HG02571 (cell line): ENCODE measurements around the gene ZNRF1.
"Not testable (repeated sequence)": the region's sequence is repeated elsewhere in the genome, so short reads cannot be mapped to it uniquely, and the experiment has no call there.

Experiments
- ATAC-seq: cut with Tn5 transposase; IDR thresholded peaks from one replicate; pipeline ENCODE4 v1.9.1; 2021; ENCODE audit warnings: mild to moderate bottlenecking, moderate library complexity; ENCODE audit not compliant: unreplicated experiment

ZNRF1 gene

DNA sequence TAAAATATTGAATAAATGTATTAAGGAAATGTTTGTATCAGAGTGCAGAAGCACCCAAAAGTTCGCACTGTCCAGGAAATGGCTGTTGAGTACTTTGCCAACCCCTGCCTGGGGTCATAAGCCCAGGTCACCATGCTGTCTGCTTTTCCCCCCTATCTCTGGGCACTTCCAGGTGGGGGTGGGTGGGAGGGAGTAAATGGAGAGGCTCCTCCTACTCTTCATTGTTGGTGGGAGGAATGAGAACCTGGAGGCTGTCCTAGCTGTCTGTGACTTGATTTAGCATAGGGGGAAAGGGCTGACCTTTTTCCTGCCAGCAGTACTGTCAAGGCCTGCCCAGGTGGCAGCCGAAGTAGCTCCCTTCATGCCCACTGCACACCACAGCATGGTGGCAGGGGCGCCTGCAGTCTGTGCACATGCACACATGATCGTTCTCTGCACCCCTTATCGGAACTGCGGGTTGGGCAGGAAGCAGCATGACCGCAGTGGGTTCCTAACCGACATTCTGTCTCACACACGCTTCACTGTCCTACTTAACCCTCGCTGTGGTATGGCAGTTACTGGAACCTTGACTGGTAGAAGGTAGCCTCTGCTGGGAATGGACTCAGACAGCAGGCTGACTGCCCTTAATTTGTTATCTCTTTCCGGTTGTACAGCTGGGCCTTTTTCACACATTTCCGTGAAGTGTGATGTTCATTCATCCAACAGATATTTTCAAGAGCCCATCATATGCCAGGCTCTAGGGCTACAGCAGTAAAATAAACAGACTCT, 76.3 kb downstream of the ZNRF1 start:
- ATAC-seq = peak; percentile 87

DNA sequence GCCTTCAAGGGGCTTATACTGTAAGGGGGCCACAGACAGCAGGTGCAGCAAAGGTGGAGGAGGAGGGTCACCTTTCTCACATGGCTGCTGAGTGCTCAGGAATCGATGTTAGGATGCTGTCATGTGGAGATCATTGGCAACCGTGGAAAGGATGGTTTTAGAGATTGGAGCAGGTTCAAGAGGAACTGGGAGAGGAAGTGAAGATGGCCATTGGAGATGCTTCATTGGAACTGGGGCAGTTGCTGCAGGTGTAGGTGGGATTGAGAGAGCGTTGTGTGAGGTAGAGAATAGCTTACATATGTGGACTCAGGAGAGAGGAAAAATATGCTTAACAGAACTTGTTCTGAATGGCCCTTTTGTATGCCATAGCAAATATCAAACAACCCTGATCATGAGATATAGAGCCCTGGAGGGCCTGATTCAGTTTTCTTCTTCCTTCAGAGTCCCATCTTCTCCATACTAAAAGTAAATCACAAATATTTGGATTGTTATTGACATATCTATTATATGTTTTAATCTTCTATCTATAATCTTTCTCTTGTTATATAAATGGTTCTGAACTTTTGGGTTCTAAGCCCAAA, 77.0 kb downstream of the ZNRF1 start:
- ATAC-seq = no peak

DNA sequence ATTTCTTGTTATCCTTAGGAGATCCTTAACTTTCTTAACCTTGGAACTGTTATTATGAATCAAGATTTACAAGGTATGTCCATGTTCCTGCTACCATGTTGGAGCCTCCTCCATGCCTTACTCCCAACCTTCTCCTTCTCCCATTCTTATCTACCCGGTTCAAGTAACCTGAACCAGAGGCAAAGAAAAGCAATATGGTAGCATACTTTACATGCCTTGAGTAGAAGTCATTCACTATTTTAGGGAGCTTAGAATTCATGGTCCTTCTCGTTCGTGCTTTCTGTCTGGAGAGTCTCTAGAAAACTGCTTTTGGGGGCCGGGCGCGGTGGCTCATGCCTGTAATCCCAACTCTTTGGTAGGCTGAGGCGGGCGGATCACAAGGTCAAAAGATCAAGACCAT, 80.1 kb downstream of the ZNRF1 start:
- ATAC-seq = no peak

GRCh38 chr16:75079346-75079926, 80.6 kb downstream of the ZNRF1 start:
- no peak for ATAC-seq

DNA sequence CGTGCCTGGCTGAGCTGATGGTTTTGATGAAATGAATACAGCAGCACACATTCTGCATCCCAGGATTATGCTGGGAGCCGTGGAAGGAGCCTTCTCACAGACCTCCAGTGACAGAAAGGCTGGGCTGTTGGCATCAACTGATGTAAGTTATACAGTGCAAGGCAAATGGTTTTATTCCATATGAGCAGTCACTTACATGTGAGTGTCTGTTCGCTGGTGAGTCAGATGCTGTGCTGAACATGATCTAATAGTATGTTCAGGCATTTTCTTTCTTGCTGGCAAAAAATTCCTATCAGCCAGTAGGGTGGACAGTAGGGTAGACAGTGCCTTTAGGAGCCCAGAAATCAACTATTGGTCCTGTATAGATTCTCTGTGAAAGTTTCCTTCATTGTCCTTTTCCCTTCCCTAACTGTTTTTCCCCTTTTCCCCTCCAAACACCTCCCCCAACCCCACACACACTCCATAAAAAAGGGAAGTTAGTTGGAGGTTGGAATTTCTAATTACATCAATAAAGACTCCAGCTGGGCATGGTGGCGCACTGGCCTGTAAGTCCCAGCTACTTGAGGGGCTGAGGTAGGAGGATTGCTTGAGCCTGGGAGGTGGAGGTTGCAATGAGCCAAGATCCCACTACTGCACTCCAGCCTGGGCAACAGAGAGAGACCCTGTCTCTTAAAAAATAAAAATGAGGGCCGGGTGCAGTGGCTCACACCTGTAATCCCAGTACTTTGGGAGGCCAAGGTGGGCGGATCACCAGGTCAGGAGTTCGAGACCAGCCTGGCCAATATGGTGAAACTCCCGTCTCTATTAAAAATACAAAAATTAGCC, 81.6 kb downstream of the ZNRF1 start:
- ATAC-seq = no peak

GRCh38 chr16:75081179-75081859, 82.5 kb downstream of the ZNRF1 start:
- ATAC-seq = no peak

- ATAC-seq = no peak
These were observed 85.0 kb downstream of the ZNRF1 start for GRCh38 chr16:75083813-75084212.

- ATAC-seq = no peak
These were observed 86.7 kb downstream of the ZNRF1 start for GRCh38 chr16:75085556-75085955.

GRCh38 chr16:75086281-75086680, 87.5 kb downstream of the ZNRF1 start:
- ATAC-seq = no peak

- no peak for ATAC-seq
These were observed 88.0 kb downstream of the ZNRF1 start for GRCh38 chr16:75086688-75087374.

GRCh38 chr16:75087375-75087979, 88.7 kb downstream of the ZNRF1 start:
- no peak for ATAC-seq

DNA sequence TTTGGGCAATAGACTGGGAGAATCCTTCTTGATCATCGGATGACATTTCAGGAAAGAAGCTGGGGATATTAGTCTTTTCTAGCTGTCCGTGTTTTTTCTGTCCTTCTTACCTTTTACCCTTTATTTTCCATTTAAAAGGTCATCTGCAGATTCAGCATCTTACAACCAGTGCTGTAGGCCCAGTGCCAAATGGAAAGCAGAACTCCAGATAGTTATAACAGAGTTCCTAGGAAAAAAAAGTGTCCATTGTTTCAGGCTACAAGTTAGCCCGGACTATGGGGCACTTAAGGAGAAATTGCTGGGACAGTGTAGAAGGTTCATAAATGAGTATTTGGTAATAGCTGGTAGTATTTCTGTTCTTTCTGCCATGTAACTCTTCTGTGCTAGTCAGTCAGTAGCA, 89.4 kb downstream of the ZNRF1 start:
- no peak for ATAC-seq

GRCh38 chr16:75088934-75089333, 90.1 kb downstream of the ZNRF1 start:
- no peak for ATAC-seq

- no peak for ATAC-seq
These were observed 90.8 kb downstream of the ZNRF1 start for GRCh38 chr16:75089486-75090202.

- ATAC-seq = not testable (repeated sequence)
These were observed 92.1 kb downstream of the ZNRF1 start for GRCh38 chr16:75090899-75091298.

GRCh38 chr16:75091619-75092018, 92.8 kb downstream of the ZNRF1 start:
- ATAC-seq = not testable (repeated sequence)

- no peak for ATAC-seq
These were observed 94.0 kb downstream of the ZNRF1 start for GRCh38 chr16:75092777-75093176.

- ATAC-seq = no peak
These were observed 95.0 kb downstream of the ZNRF1 start for GRCh38 chr16:75093598-75094540.
